Stimulated activated CD8-positive, alpha-beta memory T cell treated with anti-CD3 and anti-CD28 coated beads, Interleukin-15, amount 100 ng/mL, for 48 hours (primary cell): Measurements from ENCODE around the gene DSC1.

Experiments used
- DNase-seq, 2 donors: peaks; one replicate each; pipeline ENCODE4 v3.0.0-alpha.2; 2020; ENCODE audit warnings: low read depth in 2 of 2

DSC1 gene

DNA sequence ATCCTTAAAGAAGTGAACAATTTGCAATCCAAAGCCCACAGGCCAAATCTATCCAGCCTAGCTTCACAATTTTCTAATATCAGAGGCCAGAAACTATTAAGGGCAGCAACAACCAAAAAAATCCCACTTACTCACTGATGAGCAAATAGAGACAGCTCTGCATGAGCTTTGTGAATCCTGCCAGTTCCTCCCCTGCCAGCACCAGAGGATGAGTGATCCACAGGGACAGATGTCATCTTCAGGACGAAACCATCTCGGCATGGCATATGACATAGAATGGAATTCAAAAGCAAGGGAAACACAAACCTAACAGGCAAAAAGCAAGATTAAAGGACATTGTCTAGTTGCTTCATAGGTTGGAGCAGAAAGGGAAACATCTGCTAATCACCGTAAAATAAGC is 58.2 kb downstream of the DSC1 start:
- no peak for DNase-seq

GRCh38 chr18:31103423-31103822 is 59.2 kb downstream of the DSC1 start:
- no peak for DNase-seq

DNA sequence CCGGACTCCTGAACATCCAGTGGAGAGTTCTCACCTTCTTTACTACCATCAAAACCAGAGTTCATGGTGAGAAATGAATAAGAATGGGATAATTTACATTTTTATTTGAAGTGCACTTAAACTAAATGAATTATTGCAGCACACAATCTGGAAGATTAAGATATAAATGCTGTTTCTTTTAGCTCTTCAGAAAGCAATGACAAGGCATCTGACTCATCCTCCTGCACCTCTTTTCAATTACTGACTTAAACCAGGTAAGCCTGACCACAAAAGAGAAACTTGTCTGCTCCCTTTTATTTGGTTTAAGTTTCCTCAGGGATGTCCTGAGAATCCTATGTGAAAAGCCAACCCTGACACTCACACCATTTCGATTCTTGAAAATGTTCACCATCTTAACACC is 59.7 kb downstream of the DSC1 start:
- DNase-seq = no peak

- no peak for DNase-seq
Observed at GRCh38 chr18:31102025-31102684, 60.5 kb downstream of the DSC1 start, which contains the start of gene DSC2. TSS of gene DSC2 (minus strand) at chr18:31102421. CDS start at chr18:31101971, 450 bp downstream.

- DNase-seq = no peak
Observed at GRCh38 chr18:31101183-31102024, 61.3 kb downstream of the DSC1 start.

DNA sequence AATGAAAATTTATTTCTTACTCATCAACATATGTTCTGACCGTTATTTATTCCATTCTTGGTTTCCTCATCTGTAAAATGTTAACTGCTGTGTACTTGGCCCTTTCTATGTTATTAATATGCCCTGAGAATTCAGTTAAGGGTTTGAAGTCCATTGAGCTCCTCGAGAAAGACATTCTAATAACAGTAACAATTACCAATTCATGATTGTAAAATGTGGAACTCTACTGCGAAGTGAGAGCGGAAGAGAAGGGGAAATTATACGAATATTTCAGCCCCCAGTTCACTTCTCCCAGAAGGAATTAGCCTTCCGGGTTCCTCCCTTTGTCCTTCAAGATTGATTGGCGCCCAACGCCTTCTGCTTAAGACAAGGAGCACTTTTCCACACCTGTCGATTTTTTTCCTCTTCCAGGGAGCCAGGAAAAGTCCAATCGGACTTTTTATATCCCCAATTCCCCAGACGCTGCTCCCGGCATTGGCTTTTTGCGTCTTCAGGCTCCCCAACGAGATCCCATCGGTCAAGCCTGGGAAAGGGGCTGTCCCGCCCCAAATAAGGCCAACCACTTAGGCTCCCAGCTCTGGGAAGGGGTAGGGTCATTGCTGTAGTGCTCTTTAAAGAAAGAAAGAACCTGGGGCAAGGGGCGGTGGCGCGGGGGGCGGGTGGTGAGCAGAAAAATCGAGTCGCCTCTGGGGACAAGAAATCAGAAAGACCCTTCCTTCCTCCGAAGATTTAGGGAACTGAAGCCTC is 62.0 kb downstream of the DSC1 start:
- DNase-seq = no peak

DNA sequence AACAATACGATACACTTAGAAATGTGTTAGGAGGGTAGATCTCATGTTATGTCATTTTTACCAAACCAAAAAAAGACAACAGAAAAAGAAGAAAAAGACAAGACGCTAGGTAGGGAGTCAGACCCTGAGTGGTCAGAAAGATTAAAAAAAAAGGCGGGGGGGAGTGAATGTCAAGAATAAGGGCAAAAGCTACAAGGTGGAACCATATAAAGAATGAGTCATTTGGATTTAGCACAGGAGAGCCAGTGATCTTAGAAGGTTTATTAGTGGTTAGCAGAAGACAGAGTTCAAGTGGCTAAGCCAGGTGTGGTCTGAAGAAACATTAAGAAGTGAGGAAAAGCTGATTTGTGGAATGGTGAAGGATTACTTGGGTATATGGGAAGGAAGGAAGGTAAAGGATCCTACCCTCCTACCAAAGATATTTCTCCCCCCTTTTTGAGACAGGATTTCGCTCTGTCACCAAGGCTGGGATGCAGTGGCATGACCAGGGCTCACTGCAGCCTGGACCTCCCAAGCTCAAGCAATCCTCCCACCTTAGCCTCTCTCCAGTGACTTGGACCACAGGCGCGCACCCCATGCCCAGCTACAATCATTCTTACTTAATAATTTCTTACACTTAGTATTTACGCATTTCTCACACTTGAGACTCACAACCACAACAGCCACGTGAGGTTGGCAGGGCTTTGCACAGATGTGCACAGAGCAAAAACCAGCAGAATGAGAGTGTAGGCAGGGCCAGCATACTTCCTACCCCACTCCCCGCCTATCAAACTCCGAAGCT is 63.0 kb downstream of the DSC1 start:
- no peak for DNase-seq

- no peak for DNase-seq
Observed at GRCh38 chr18:31098878-31099277, 63.8 kb downstream of the DSC1 start.

- no peak for DNase-seq
Observed at GRCh38 chr18:31097666-31098065, 65.0 kb downstream of the DSC1 start.

DNA sequence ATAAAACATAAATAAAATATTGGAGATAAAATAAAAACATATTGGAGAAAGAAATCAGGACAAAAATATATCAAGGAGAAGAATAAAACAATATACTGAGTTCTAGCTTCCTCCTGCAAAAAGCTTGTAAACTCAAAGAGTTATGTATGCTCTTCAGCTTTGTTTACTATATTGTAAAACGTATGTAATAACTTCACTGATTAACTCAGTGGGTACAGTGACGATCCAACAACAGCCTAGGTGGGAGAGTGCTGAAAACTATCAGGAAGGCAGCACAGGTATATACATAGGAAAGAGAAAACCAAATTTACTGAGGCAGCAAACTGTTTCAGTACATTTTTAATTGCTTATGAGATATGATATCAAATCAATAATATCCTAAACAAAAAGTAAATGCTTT is 68.8 kb downstream of the DSC1 start:
- DNase-seq = no peak

- no peak for DNase-seq
Observed at GRCh38 chr18:31093294-31093693, 69.4 kb downstream of the DSC1 start.

- DNase-seq = no peak
Observed at GRCh38 chr18:31091350-31091749, 71.3 kb downstream of the DSC1 start.

DNA sequence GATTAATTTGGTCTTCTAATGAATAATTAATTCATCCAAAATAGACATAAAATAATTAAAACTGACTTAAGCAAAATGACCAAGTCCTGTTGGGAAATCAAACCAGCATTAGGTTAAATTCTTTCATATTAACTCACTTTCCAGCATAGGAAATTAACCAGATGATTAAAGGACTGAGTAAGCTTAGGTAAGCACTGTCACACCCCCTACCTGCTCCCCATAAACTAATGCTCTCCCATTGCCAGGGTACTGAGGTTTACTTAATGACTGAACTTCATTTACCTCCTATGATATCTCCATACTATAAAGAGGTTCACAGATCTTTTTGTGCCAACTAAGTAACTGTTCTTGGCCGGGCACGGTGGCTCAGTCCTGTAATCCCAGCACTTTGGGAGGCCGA is 74.1 kb downstream of the DSC1 start:
- DNase-seq = no peak

DNA sequence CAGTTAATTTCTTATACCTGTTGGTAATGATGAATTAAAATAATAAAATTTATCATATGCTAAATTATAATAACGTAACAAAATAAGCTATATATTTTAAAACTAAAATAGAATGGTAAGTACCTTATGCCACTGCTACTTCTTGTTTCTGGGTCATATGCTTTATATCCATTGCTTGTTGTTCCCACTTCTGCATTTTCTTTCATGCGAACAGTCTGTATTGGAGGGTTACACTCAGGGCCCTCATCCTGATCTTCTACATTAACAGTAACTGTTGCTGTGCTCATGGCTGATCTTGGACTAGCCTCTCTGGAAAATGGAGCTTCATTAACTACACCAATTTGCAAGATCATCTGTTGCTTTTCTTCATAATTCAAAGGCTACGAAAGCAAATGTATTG is 82.7 kb downstream of the DSC1 start:
- DNase-seq = no peak
